Progenitor cell of endocrine pancreas (in vitro differentiated cells): ENCODE results near the gene TEK. TPM values are rescaled to one million over a fixed set of nuclear protein-coding genes. Genes with fewer than 3 reads are reported as not detected.
"Not testable (repeated sequence)": the region's sequence is repeated elsewhere in the genome, so short reads cannot be mapped to it uniquely, and the experiment has no call there.

Experiments used
- DNase-seq: peaks from one replicate; pipeline ENCODE4 v3.0.0; 2021; ENCODE audit warnings: low spot score; ENCODE audit not compliant: unreplicated experiment
- H3K27ac Mint-ChIP-seq: 2 replicates; pipeline ENCODE4 v1.8.0; 2021; ENCODE audit warnings: mild to moderate bottlenecking, moderate library complexity, mixed read lengths
- H3K27me3 Mint-ChIP-seq: 2 replicates; pipeline ENCODE4 v1.8.0; 2021; ENCODE audit warnings: mixed read lengths
- H3K36me3 Mint-ChIP-seq: 2 replicates; pipeline ENCODE4 v1.8.0; 2022; ENCODE audit warnings: mixed read lengths; ENCODE audit not compliant: insufficient read depth
- H3K4me1 Mint-ChIP-seq: 2 replicates; pipeline ENCODE4 v1.8.0; 2021; ENCODE audit warnings: low read depth, mixed read lengths
- H3K4me3 Mint-ChIP-seq: 2 replicates; pipeline ENCODE4 v1.8.0; 2021; ENCODE audit warnings: low read depth, mild to moderate bottlenecking, moderate library complexity, mixed read lengths
- H3K9me3 Mint-ChIP-seq: 2 replicates; pipeline ENCODE4 v1.8.0; 2021; ENCODE audit warnings: low read depth, mixed read lengths
- CTCF ChIP-seq: fragments of 200-600 bp; sonication (generic); IDR thresholded peaks from one replicate; pipeline ENCODE4 v1.5.0; 2021; ENCODE audit warnings: antibody characterized with exemption, mild to moderate bottlenecking; ENCODE audit not compliant: unreplicated experiment
- total RNA-seq: library from RNA; stranded (reverse); gene quantifications from 2 replicates; pipeline ENCODE4 v1.2.1, GENCODE V29; 2021

The TEK gene
- total RNA-seq, 1 donor from 2014 or later, result not detected

GRCh38 chr9:27090231-27090630 is 18.8 kb upstream of the TEK start:
- TF ChIP-seq CTCF, result no peak
- peaks cover 4% of the 10 kb centered on the region for H3K9me3 Mint-ChIP-seq
- DNase-seq, result no peak
- H3K27ac Mint-ChIP-seq, result no peak overlapping the region
- no peaks in the 10 kb centered on the region for H3K4me1 Mint-ChIP-seq
- no peaks in the 10 kb centered on the region for H3K27me3 Mint-ChIP-seq
- no peaks in the 10 kb centered on the region for H3K36me3 Mint-ChIP-seq
- H3K4me3 Mint-ChIP-seq, result no peak overlapping the region

GRCh38 chr9:27090711-27091110 is 18.3 kb upstream of the TEK start:
- no peak overlapping the region for H3K4me3 Mint-ChIP-seq
- no peaks in the 10 kb centered on the region for H3K4me1 Mint-ChIP-seq
- H3K9me3 Mint-ChIP-seq, result peaks cover 4% of the 10 kb centered on the region
- no peak for DNase-seq
- no peak for TF ChIP-seq CTCF
- H3K36me3 Mint-ChIP-seq, result no peaks in the 10 kb centered on the region
- H3K27ac Mint-ChIP-seq, result no peak overlapping the region
- H3K27me3 Mint-ChIP-seq, result no peaks in the 10 kb centered on the region

DNA sequence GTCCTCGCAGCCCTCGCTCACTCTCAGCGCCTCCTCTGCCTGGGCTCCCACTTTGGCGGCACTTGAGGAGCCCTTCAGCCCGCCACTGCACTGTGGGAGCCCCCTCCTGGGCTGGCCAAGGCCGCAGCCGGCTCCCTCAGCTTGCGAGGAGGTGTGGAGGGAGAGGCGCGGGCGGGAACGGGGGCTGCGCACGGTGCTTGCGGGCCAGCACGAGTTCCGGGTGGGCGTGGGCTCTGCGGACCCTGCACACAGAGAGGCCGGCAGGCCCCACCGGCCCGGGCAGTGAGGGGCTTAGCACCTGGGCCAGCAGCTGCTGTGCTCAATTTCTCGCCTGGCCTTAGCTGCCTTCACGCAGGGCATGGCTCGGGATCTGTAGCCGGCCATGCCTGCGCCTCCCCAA is 16.5 kb upstream of the TEK start:
- H3K9me3 Mint-ChIP-seq, H3K27ac Mint-ChIP-seq, DNase-seq, H3K4me1 Mint-ChIP-seq, H3K4me3 Mint-ChIP-seq, H3K36me3 Mint-ChIP-seq, H3K27me3 Mint-ChIP-seq: not testable (repeated sequence)

DNA sequence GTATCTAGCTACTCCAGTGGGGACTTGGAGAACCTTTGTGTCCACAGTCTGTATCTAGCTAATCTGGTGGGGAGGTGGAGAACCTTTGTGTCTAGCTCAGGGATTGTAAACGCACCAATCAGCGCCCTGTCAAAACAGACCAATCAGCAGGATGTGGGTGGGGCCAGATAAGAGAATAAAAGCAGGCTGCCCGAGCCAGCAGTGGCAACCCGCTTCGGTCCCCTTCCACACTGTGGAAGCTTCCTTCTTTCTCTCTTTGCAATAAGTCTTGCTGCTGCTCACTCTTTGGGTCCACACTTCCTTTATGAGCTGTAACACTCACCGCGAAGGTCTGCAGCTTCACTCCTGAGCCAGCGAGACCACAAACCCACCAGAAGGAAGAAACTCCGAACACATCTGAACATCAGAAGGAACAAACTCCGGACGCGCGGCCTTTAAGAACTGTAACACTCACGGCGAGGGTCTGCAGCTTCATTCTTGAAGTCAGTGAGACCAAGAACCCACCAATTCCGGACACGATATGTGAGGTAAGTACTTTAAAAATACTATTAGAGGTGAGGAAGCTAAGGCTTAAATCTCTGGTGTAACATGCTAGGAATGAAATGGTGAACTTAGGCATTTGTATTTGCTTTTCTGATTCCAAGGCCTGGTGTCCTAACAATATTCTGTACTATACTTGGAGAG is 15.5 kb upstream of the TEK start:
- H3K9me3 Mint-ChIP-seq, H3K36me3 Mint-ChIP-seq, H3K4me1 Mint-ChIP-seq, DNase-seq, H3K27me3 Mint-ChIP-seq, H3K4me3 Mint-ChIP-seq, H3K27ac Mint-ChIP-seq: not testable (repeated sequence)

DNA sequence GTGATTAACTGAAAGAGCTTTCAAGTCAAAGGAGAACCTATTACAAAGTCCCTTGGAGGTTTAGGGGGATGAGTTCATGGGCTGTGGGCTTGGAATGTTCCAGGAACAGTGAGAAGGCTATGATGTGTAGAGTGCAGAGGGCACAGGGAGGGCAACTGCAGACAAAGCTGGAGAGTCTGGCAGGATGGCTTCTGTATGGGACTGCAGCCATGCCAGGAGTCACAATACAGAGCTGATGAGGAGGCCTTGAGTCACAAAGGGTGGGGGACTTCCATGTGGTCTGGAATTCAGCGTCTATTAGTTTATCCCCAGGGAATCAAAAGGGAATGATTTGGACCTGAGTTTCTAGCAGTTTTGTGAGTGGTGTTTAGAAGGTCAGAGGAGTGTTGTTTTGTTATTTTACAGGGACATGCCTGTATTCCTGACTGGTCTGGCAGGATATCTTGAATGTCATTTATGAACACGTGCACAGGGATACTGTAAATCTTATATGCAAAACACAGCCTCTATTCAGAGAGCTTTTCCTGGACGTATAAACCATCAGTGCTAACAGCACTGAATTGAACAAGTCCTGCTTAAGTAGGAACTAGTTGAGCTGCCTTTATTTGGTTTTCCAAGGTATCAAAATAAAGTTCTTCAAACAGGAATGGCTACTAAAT is 14.3 kb upstream of the TEK start:
- Mint-ChIP-seq H3K27me3 (no peaks in the 10 kb centered on the region), H3K9me3 (peaks cover 4% of the 10 kb centered on the region), H3K27ac (no peak overlapping the region), H3K4me3 (no peak overlapping the region), H3K36me3 (no peaks in the 10 kb centered on the region), H3K4me1 (no peaks in the 10 kb centered on the region)
- TF ChIP-seq CTCF, result no peak
- DNase-seq, result no peak

DNA sequence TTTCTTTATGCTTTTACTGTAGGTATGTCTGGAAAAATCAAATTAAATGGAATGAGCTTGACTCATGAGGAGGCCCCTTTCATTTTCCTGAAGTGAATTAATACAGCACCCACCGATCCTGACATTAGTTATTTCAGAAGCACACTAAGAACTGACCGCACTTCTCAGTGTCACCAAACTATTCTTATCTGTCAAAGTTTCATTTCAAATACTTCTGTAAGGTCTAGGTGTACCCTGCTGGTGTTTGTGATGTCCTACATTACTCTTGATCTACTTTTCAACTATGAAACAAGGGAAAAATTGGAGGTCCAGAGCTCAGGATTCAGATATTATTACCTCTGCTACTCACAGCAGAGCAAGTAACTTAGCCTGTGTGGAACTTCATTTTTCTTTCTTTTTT is 1.8 kb upstream of the TEK start:
- peaks cover 8% of the 10 kb centered on the region for H3K4me1 Mint-ChIP-seq
- no peak overlapping the region for H3K27ac Mint-ChIP-seq
- no peaks in the 10 kb centered on the region for H3K9me3 Mint-ChIP-seq
- H3K4me3 Mint-ChIP-seq, result no peak overlapping the region
- no peak for TF ChIP-seq CTCF
- no peaks in the 10 kb centered on the region for H3K27me3 Mint-ChIP-seq
- no peak for DNase-seq
- no peaks in the 10 kb centered on the region for H3K36me3 Mint-ChIP-seq
